Measurements from ENCODE around the gene C4B. TPM values are rescaled to one million over a fixed set of nuclear protein-coding genes. Genes with fewer than 3 reads are reported as not detected.

C4B gene
- total and polyA plus RNA-seq, 9 of the 15 experiments (the other 6 are each of a cell fraction or from before 2014, with no cell fraction given): 0.32 to 8.8 (median 5.4) TPM

- Histone ChIP-seq H3K4me2 (ENCODE audit: insufficient read depth, low read length) (peak overlapping the region; percentile 39; the same call in 1 of the 2 replicates), H3K27me3 (ENCODE audit: control insufficient read depth in 2 of 2, insufficient read depth in 2 of 2, low read length in 2 of 2) (no peaks in the 10 kb centered on the region), H3K79me2 (ENCODE audit: control insufficient read depth, insufficient read depth, low read length) (peaks cover 2% of the 10 kb centered on the region; the same call in 1 of the 3 replicates), H3K9me3 (replicated peaks; ENCODE audit: control insufficient read depth, insufficient read depth, low read depth, low read length) (no peaks in the 10 kb centered on the region), H3K4me3 (no peak overlapping the region), H3K9ac (ENCODE audit: insufficient read depth in 1 of 2, low read depth in 2 of 2, low read length in 2 of 2) (peak overlapping the region; percentile 45 to 85; a peak in 3 of 4 replicates), H4K20me1 (replicated peaks; ENCODE audit: control insufficient read depth, insufficient read depth, low read length) (no peaks in the 10 kb centered on the region), H3K9me1 (ENCODE audit: control insufficient read depth, insufficient read depth, low read length) (peaks cover 6% of the 10 kb centered on the region), H3K27ac (ENCODE audit: extremely low read depth, low read depth, low read length) (peak overlapping the region; percentile 54; the same call in 1 of the 3 replicates), H2AFZ (ENCODE audit: low read depth, low read length) (peak overlapping the region; percentile 98), H3K36me3 (ENCODE audit: control insufficient read depth, insufficient read depth, low read length) (no peaks in the 10 kb centered on the region), H3K4me1 (replicated peaks in 1 of 2; ENCODE audit: control insufficient read depth in 2 of 2, insufficient read depth in 2 of 2, low read length in 2 of 2) (peaks cover 31 to 55% of the 10 kb centered on the region in 2 experiments)
- ChIA-PET POLR2A (interaction anchor here (0.6 to 1.6 kb wide), 10 partner anchors 9 to 1203 kb away, joined by 3 to 6 read pairs (median 4); no protein-coding TSS in a partner anchor), CTCF (ENCODE audit: low intra/inter-chr PET ratio) (interaction anchor here (0.6 kb wide), 1 partner anchor 176 kb away, joined by 3 read pairs; the partner anchor contains the start of gene NOTCH4)
- intact Hi-C loops (cut with micrococcal nuclease): no loop called here
- ATAC-seq (peak; percentile 80), FAIRE-seq (peak; percentile 91), DNase-seq (ENCODE audit: extremely low read depth in 1 of 4, low spot score in 3 of 4) (peak; percentile 80 to 90 (median 86))
- in situ Hi-C loops (cut with MboI): loop anchor here (10.0 kb wide), 1 partner anchor 93 kb away; the partner anchor contains the start of genes NELFE and SKIC2
- no TSS peak for BruUV-seq (replicated peaks)
- WGBS (ENCODE audit: insufficient coverage, low coverage, missing lambda C conversion rate): 40% methylated on average over 42 of the region's 42 CpGs
- TF ChIP-seq ZBTB9 (CRISPR knock-in tag; IDR thresholded peaks at IDR 0.05) (0 out of 2 replicates have a peak, but pooled peaks have one; percentile 60), TOE1 (IDR thresholded peaks at IDR 0.05; ENCODE audit: borderline replicate concordance) (peak; percentile 44; the same call in 1 of the 2 replicates), TOE1 (CRISPR knock-in tag; IDR thresholded peaks at IDR 0.05; ENCODE audit: borderline replicate concordance, low read depth) (no peak), RHOXF2B (CRISPR knock-in tag; conservative IDR thresholded peaks at IDR 0.05) (no peak), FIP1L1 (IDR thresholded peaks at IDR 0.05; ENCODE audit: low read depth, low read length, poor library complexity, severe bottlenecking) (no peak), ZBTB33 (CRISPR knock-in tag; IDR thresholded peaks at IDR 0.05) (peak; percentile 65; the same call in 1 of the 2 replicates), TAF1 (IDR thresholded peaks at IDR 0.05; ENCODE audit: control insufficient read depth, extremely low read depth, insufficient read depth, low read length, severe bottlenecking) (peak; percentile 29), ZNF143 (CRISPR knock-in tag; IDR thresholded peaks at IDR 0.05) (no peak), BCOR (IDR thresholded peaks at IDR 0.05) (0 out of 2 replicates have a peak, but pooled peaks have one; percentile 14), NFIC (IDR thresholded peaks at IDR 0.05) (peak; percentile 14; the same call in 1 of the 2 replicates), NR4A1 (CRISPR knock-in tag; IDR thresholded peaks at IDR 0.05) (peak; percentile 26; the same call in 1 of the 2 replicates), NR4A1 (tag; IDR thresholded peaks at IDR 0.05) (peak; percentile 47; the same call in 1 of the 2 replicates), CHD2 (IDR thresholded peaks at IDR 0.05; ENCODE audit: low read depth, low read length) (no peak), PHF20 (IDR thresholded peaks at IDR 0.05; ENCODE audit: partially characterized antibody) (peak; percentile 57), ATF2 (CRISPR knock-in tag; IDR thresholded peaks at IDR 0.05) (no peak), ELF2 (CRISPR knock-in tag; IDR thresholded peaks at IDR 0.05) (no peak), POLR2A (conservative IDR thresholded peaks at IDR 0.05) (0 out of 2 replicates have a peak, but pooled peaks have one; percentile 32)
Observed at GRCh38 chr6:32047855-32048766, 33.5 kb downstream of the C4B start.

Data from K562 (cell line).